Measurements from ENCODE around the gene EEPD1. TPM values are rescaled to one million over a fixed set of nuclear protein-coding genes. Genes with fewer than 3 reads are reported as not detected.

Gene EEPD1
- total RNA-seq, 2 donors from 2014 or later: 4.0 to 6.8 TPM

DNA sequence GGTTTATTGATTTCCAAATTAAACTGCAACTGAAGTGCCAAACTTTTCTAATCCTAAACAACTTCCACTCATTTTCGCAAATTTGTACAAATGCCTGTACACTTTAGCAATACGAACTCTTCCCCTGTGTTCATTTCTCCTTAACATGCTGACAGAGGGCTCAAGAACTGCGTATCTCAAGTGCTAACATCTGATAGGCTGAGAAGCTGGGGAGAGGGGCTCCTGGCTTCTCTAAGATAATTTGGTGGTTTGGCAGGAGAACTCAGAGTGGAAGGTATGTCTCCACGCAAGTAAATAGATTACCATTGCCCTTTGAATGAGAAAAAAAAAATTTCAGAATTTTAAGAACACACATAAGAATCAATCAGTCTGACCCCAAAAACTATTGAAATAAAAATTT lies 183.3 kb downstream of the EEPD1 start:
- DNase-seq (ENCODE audit: low spot score): no peak
- no peaks in the 10 kb centered on the region for H3K27me3 ChIP-seq
- TF ChIP-seq, protein P1, sequence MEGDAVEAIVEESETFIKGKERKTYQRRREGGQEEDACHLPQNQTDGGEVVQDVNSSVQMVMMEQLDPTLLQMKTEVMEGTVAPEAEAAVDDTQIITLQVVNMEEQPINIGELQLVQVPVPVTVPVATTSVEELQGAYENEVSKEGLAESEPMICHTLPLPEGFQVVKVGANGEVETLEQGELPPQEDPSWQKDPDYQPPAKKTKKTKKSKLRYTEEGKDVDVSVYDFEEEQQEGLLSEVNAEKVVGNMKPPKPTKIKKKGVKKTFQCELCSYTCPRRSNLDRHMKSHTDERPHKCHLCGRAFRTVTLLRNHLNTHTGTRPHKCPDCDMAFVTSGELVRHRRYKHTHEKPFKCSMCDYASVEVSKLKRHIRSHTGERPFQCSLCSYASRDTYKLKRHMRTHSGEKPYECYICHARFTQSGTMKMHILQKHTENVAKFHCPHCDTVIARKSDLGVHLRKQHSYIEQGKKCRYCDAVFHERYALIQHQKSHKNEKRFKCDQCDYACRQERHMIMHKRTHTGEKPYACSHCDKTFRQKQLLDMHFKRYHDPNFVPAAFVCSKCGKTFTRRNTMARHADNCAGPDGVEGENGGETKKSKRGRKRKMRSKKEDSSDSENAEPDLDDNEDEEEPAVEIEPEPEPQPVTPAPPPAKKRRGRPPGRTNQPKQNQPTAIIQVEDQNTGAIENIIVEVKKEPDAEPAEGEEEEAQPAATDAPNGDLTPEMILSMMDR (IDR thresholded peaks at IDR 0.05): no peak

DNA sequence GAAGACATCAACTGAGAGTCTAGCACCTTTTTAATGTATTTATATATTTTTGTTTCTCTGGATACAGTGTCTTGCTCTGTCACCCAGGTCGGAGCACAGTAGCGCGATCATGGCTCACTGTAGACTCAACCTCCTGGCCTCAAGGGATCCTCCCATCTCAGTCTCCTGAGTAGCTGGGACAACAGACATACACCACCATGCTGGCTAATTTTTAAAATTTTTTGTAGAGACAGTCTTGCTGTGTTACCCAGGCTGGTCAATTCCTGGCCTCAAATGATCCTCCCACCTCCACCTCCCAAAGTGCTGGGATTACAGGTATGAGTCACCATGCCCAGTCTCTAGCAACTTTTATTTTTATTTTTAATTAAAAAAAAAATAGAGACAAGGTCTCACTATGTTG lies 185.2 kb downstream of the EEPD1 start:
- TF ChIP-seq, protein P1 (IDR thresholded peaks at IDR 0.05): no peak
- Histone ChIP-seq H3K36me3 (peaks cover 8% of the 10 kb centered on the region), H3K27me3 (no peaks in the 10 kb centered on the region), H3K27ac (no peak overlapping the region), H3K9me3 (no peaks in the 10 kb centered on the region), H3K4me1 (no peaks in the 10 kb centered on the region), H3K4me3 (no peak overlapping the region)
- no peak for DNase-seq (ENCODE audit: low spot score)

More for the DNA sequence above, 183.3 kb downstream of the EEPD1 start:
- Histone ChIP-seq H3K4me3 (no peak overlapping the region), H3K27ac (no peak overlapping the region), H3K9me3 (no peaks in the 10 kb centered on the region), H3K36me3 (peaks cover 9% of the 10 kb centered on the region), H3K4me1 (no peaks in the 10 kb centered on the region)

DNA sequence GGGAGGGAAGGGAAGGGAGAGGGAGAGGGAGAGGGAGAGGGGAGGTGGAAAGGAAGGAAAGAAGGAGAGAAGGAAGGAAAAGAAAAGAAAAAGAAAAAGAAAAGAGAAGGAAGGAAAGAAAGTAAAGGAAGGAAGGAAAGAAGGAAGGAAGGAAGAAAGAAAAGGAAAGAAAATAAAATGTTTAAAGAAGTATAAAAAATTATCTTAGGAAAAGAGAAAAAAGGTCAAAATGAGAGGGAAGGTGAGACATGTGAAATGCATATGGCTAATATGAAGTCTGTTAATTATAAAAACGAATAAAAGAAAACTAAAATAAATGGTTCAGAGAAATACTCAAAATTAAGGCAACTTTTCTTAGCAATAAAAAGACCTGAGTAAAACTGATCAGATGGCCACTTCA lies 190.5 kb downstream of the EEPD1 start:
- Histone ChIP-seq H3K4me1 (no peaks in the 10 kb centered on the region), H3K9me3 (no peaks in the 10 kb centered on the region), H3K27me3 (no peaks in the 10 kb centered on the region), H3K4me3 (no peak overlapping the region), H3K27ac (no peak overlapping the region), H3K36me3 (no peaks in the 10 kb centered on the region)
- TF ChIP-seq, protein P1 (IDR thresholded peaks at IDR 0.05): no peak
- no peak for DNase-seq (ENCODE audit: low spot score)

DNA sequence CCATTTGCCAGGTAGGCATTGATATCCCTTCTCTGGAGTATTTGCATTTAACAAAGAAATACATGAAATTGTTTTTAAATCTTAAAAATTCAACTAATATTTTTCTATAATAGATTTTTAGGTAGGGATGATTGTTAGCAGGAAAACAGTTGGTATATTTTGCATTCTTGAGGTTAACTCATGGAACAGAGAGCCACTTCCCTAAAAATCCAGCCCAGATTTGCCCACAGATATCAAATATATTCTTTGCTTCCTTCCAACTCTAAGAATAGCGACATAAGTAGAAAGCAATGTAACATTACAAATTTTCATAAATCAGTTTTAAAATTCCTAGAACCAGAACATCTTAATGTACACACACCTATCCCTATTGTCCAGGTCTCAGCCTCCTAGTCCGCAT lies 191.6 kb downstream of the EEPD1 start:
- no peak overlapping the region for H3K4me3 ChIP-seq
- no peaks in the 10 kb centered on the region for H3K36me3 ChIP-seq
- DNase-seq (ENCODE audit: low spot score): no peak
- H3K4me1 ChIP-seq: no peaks in the 10 kb centered on the region
- TF ChIP-seq, protein P1 (IDR thresholded peaks at IDR 0.05): no peak
- no peaks in the 10 kb centered on the region for H3K9me3 ChIP-seq
- H3K27me3 ChIP-seq: no peaks in the 10 kb centered on the region
- no peak overlapping the region for H3K27ac ChIP-seq

DNA sequence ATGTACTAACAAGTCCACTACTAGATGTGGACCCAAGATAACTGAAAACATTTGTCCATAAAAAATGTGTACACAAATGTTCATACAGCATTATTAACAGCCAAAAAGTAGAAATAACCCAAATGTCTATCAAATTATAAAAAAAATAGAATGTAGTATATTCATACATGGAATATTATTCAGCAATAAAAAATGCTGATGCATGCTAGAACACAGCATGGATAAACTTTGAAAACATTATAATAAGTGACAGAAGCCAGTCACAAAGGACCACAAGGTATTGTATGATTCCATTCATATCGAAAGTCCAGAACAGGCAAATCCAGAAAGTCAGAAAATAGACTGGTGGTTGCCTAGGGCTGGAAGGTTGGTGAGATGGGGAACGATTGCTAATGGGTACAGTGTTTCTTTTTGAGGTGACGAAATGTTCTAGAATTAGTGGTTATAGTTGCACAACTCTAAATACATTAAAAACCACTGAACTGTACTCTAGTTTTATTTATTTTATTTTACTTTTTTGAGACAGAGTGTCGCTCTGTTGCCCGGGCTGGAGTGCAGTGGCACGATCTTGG lies 193.3 kb downstream of the EEPD1 start:
- Histone ChIP-seq H3K27me3 (no peaks in the 10 kb centered on the region), H3K4me3 (no peak overlapping the region), H3K9me3 (no peaks in the 10 kb centered on the region), H3K27ac (no peak overlapping the region), H3K4me1 (no peaks in the 10 kb centered on the region), H3K36me3 (no peaks in the 10 kb centered on the region)
- DNase-seq (ENCODE audit: low spot score): no peak
- TF ChIP-seq, protein P1 (IDR thresholded peaks at IDR 0.05): no peak

DNA sequence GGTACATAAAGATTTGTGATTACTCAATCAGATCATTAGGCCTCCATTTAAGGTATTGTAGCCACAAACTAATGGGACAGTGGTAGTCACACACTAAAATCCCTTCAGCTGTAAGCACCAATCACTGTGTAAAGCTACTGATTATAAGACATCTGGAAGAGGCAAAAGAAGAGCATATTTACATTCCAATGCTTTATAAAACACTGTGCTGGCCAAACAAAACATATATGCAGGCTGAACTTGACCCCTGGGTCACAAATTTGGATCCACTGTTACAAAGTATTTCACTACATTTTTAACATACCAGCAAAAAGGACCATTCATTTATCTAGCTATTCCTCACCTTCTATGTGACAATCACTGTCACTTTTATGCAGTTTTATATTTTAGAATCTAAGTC lies 195.2 kb downstream of the EEPD1 start:
- no peaks in the 10 kb centered on the region for H3K9me3 ChIP-seq
- TF ChIP-seq, protein P1 (IDR thresholded peaks at IDR 0.05): no peak
- no peaks in the 10 kb centered on the region for H3K36me3 ChIP-seq
- no peaks in the 10 kb centered on the region for H3K4me1 ChIP-seq
- no peak overlapping the region for H3K27ac ChIP-seq
- no peaks in the 10 kb centered on the region for H3K27me3 ChIP-seq
- DNase-seq (ENCODE audit: low spot score): no peak
- H3K4me3 ChIP-seq: no peak overlapping the region

Measured in right atrium auricular region (tissue), 2 donors.